ENCODE data around the gene CDC42EP3. TPM values are rescaled to one million over a fixed set of nuclear protein-coding genes. Genes with fewer than 3 reads are reported as not detected.

CDC42EP3 gene
- total and polyA plus RNA-seq, 8 donors = 6.7 to 89.7 (median 17.2) TPM

- 80 to 93% (median 87%) methylated on average over 4 of the region's 4 CpGs for WGBS, 5 donors
- intact Hi-C loops (cut with DNase I; ENCODE audit: low total_unique reads) = no loop called here
- Histone ChIP-seq H3K36me3 (no peaks in the 10 kb centered on the region), H3K4me3 (no peak overlapping the region), H3K4me1 (peaks cover 8 to 50% (median 20%) of the 10 kb centered on the region in 4 donors), H3K27me3 (no peaks in the 10 kb centered on the region), H3K27ac (no peak overlapping the region), H3K9me3 (no peaks in the 10 kb centered on the region)
- TF ChIP-seq POLR2A (IDR thresholded peaks at IDR 0.05) (no peak), CTCF (IDR thresholded peaks at IDR 0.05) (no peak), EP300 (IDR thresholded peaks at IDR 0.05) (no peak), POLR2AphosphoS5 (IDR thresholded peaks at IDR 0.05) (no peak)
- no peak for DNase-seq
Observed at GRCh38 chr2:37612382-37612781, 59.1 kb downstream of the CDC42EP3 start.

GRCh38 chr2:37610638-37611289 lies 60.7 kb downstream of the CDC42EP3 start:
- H3K36me3 ChIP-seq = no peaks in the 10 kb centered on the region
- no peaks in the 10 kb centered on the region for H3K9me3 ChIP-seq
- intact Hi-C loops (cut with DNase I; ENCODE audit: low total_unique reads) = no loop called here
- H3K27me3 ChIP-seq = no peaks in the 10 kb centered on the region
- peaks cover 0 to 34% (median 8%) of the 10 kb centered on the region in 4 donors for H3K4me1 ChIP-seq
- H3K4me3 ChIP-seq = no peak overlapping the region
- DNase-seq = peak in 1 of 2 donors; percentile 59
- peak overlapping the region in 1 of 5 donors; percentile 6 for H3K27ac ChIP-seq
- 76 to 87% (median 80%) methylated on average over 5 of the region's 5 CpGs for WGBS, 5 donors
- TF ChIP-seq POLR2A (IDR thresholded peaks at IDR 0.05) = no peak
- no peak for TF ChIP-seq CTCF (IDR thresholded peaks at IDR 0.05)

GRCh38 chr2:37609782-37610181 lies 61.7 kb downstream of the CDC42EP3 start:
- Histone ChIP-seq H3K4me1 (peaks cover 0 to 26% (median 6%) of the 10 kb centered on the region in 4 donors), H3K27ac (no peak overlapping the region), H3K27me3 (no peaks in the 10 kb centered on the region), H3K4me3 (no peak overlapping the region), H3K9me3 (peaks cover 0 to 8% (median 0%) of the 10 kb centered on the region in 4 donors), H3K36me3 (no peaks in the 10 kb centered on the region)
- 87 to 94% (median 92%) methylated on average over 6 of the region's 6 CpGs for WGBS, 5 donors
- no peak for TF ChIP-seq POLR2AphosphoS5 (IDR thresholded peaks at IDR 0.05)
- no peak for TF ChIP-seq EP300 (IDR thresholded peaks at IDR 0.05)
- TF ChIP-seq POLR2A (IDR thresholded peaks at IDR 0.05) = no peak
- no peak for TF ChIP-seq CTCF (IDR thresholded peaks at IDR 0.05)
- DNase-seq = no peak
- intact Hi-C loops (cut with DNase I; ENCODE audit: low total_unique reads) = no loop called here

- Histone ChIP-seq H3K4me1 (peaks cover 0 to 4% (median 0%) of the 10 kb centered on the region in 4 donors), H3K27me3 (no peaks in the 10 kb centered on the region), H3K9me3 (peaks cover 0 to 8% (median 0%) of the 10 kb centered on the region in 4 donors), H3K4me3 (no peak overlapping the region), H3K36me3 (no peaks in the 10 kb centered on the region), H3K27ac (no peak overlapping the region)
- intact Hi-C loops (cut with DNase I; ENCODE audit: low total_unique reads) = no loop called here
- no peak for TF ChIP-seq POLR2A (IDR thresholded peaks at IDR 0.05)
- TF ChIP-seq CTCF (IDR thresholded peaks at IDR 0.05) = no peak
- no peak for TF ChIP-seq POLR2AphosphoS5 (IDR thresholded peaks at IDR 0.05)
- TF ChIP-seq EP300 (IDR thresholded peaks at IDR 0.05) = no peak
- no peak for DNase-seq
Observed at GRCh38 chr2:37604716-37605115, 66.7 kb downstream of the CDC42EP3 start.

All from stomach (tissue), 9 donors.